A673 (cell line): Measurements from ENCODE around the gene MICAL3.

Experiments used
- EZH2 ChIP-seq: fragments of 200-600 bp; sonication (generic); IDR thresholded peaks from 2 replicates; pipeline ENCODE4 v1.6.1; 2017; ENCODE audit warnings: borderline replicate concordance, low read depth, mild to moderate bottlenecking, mixed read lengths, antibody characterized with exemption, low read length; ENCODE audit not compliant: poor library complexity, severe bottlenecking
- TF ChIP-seq, protein P1 (sequence below): fragments of 300-800, 200-600 bp; sonication (generic); conservative IDR thresholded peaks from 2 replicates; pipeline ENCODE4 v1.5.1; 2017; ENCODE audit warnings: low read depth, mild to moderate bottlenecking, antibody characterized with exemption, low read length, moderate library complexity, mixed read lengths

GRCh38 chr22:17807578-17808410, 216.6 kb downstream of the MICAL3 start:
- TF ChIP-seq, protein P1, sequence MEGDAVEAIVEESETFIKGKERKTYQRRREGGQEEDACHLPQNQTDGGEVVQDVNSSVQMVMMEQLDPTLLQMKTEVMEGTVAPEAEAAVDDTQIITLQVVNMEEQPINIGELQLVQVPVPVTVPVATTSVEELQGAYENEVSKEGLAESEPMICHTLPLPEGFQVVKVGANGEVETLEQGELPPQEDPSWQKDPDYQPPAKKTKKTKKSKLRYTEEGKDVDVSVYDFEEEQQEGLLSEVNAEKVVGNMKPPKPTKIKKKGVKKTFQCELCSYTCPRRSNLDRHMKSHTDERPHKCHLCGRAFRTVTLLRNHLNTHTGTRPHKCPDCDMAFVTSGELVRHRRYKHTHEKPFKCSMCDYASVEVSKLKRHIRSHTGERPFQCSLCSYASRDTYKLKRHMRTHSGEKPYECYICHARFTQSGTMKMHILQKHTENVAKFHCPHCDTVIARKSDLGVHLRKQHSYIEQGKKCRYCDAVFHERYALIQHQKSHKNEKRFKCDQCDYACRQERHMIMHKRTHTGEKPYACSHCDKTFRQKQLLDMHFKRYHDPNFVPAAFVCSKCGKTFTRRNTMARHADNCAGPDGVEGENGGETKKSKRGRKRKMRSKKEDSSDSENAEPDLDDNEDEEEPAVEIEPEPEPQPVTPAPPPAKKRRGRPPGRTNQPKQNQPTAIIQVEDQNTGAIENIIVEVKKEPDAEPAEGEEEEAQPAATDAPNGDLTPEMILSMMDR, result no peak
- no peak for TF ChIP-seq EZH2
